HG03045 (cell line): ENCODE results near the gene IRX5.

Experiments
- ATAC-seq: cut with Tn5 transposase; IDR thresholded peaks from one replicate; pipeline ENCODE4 v1.9.1; 2021; ENCODE audit warnings: mild to moderate bottlenecking, moderate library complexity; ENCODE audit not compliant: unreplicated experiment

IRX5 gene

GRCh38 chr16:54944002-54944401 lies 13.3 kb downstream of the IRX5 start:
- no peak for ATAC-seq

- ATAC-seq = no peak
Observed at GRCh38 chr16:54945063-54945462, 14.4 kb downstream of the IRX5 start.

- ATAC-seq = no peak
Observed at GRCh38 chr16:54946909-54947308, 16.2 kb downstream of the IRX5 start.

- no peak for ATAC-seq
Observed at GRCh38 chr16:54947616-54948015, 17.0 kb downstream of the IRX5 start.

GRCh38 chr16:54952195-54952594 lies 21.5 kb downstream of the IRX5 start:
- ATAC-seq = no peak

GRCh38 chr16:54953461-54953860 lies 22.8 kb downstream of the IRX5 start:
- no peak for ATAC-seq

- ATAC-seq = no peak
Observed at GRCh38 chr16:54954220-54954619, 23.6 kb downstream of the IRX5 start.

GRCh38 chr16:54955757-54956156 lies 25.1 kb downstream of the IRX5 start:
- no peak for ATAC-seq

- ATAC-seq = no peak
Observed at GRCh38 chr16:54957403-54958166, 26.9 kb downstream of the IRX5 start.

GRCh38 chr16:54962045-54962444 lies 31.4 kb downstream of the IRX5 start:
- no peak for ATAC-seq

- ATAC-seq = no peak
Observed at GRCh38 chr16:54964239-54964638, 33.6 kb downstream of the IRX5 start.

GRCh38 chr16:54965464-54965863 lies 34.8 kb downstream of the IRX5 start:
- ATAC-seq = no peak

GRCh38 chr16:54968011-54968410 lies 37.3 kb downstream of the IRX5 start:
- no peak for ATAC-seq

- no peak for ATAC-seq
Observed at GRCh38 chr16:54968784-54969183, 38.1 kb downstream of the IRX5 start.

- no peak for ATAC-seq
Observed at GRCh38 chr16:54970016-54970415, 39.4 kb downstream of the IRX5 start.

- no peak for ATAC-seq
Observed at GRCh38 chr16:54974367-54974766, 43.7 kb downstream of the IRX5 start.

- ATAC-seq = no peak
Observed at GRCh38 chr16:54976651-54977200, 46.1 kb downstream of the IRX5 start.

GRCh38 chr16:54977211-54977610 lies 46.5 kb downstream of the IRX5 start:
- no peak for ATAC-seq

- ATAC-seq = no peak
Observed at GRCh38 chr16:54980821-54981220, 50.2 kb downstream of the IRX5 start.
